Measurements from ENCODE around the gene GRM3.

GRCh38 chr7:86768967-86769760 is 125.5 kb downstream of the GRM3 start:
- TF ChIP-seq YY1 (IDR thresholded peaks at IDR 0.05; ENCODE audit: insufficient read depth, insufficient read length) (no peak), ZNF274 (IDR thresholded peaks at IDR 0.05; ENCODE audit: low read depth, low read length) (no peak), SUZ12 (IDR thresholded peaks at IDR 0.05; ENCODE audit: extremely low read depth, insufficient read depth, insufficient read length) (no peak)

Measured in NT2/D1 (cell line).